ENCODE data around the gene RAB4B.

Gene RAB4B

DNA sequence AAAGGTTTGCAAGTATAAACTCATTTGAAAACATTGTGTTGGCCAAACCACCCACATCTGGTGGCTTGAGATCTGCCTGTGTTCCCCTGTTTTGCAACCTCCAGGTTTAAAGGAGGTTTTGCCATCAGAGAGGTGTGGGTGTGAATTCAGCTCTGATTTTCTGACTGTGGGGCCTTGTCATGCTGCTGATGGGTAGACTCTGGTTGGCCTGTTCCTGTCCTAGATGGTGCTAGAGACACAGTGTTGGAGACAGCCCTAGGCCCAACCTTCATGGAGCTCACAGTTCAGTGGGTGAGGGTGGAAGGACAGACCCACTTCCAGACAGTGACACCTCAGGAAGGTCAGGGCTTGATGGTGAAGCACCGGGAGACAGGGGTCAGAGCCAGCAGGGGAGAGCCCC, 7.5 kb downstream of the RAB4B start:
- H3K27ac ChIP-seq (ENCODE audit: extremely low read depth, low read depth, low read length) = no peak overlapping the region
- peaks cover 0 to 27% of the 10 kb centered on the region in 2 experiments; a peak in 1 of 3 replicates for H3K36me3 ChIP-seq (ENCODE audit: control insufficient read depth in 2 of 2, insufficient read depth in 1 of 2, low read length in 2 of 2)
- no peak overlapping the region for H3K4me3 ChIP-seq (ENCODE audit: low read depth, low read length)
- H3K4me1 ChIP-seq (ENCODE audit: control insufficient read depth, insufficient read depth, low read length) = no peaks in the 10 kb centered on the region
- TF ChIP-seq GLI4 (tag by site-specific recombination; IDR thresholded peaks at IDR 0.05) = no peak
- TF ChIP-seq HOXD13 (CRISPR knock-in tag; IDR thresholded peaks at IDR 0.05; ENCODE audit: borderline replicate concordance) = no peak
- TF ChIP-seq OSR2 (tag by site-specific recombination; IDR thresholded peaks at IDR 0.05) = no peak
- TF ChIP-seq CTCF (tag by site-specific recombination; IDR thresholded peaks at IDR 0.05) = peak; percentile 49
- TF ChIP-seq MYNN (tag by site-specific recombination; IDR thresholded peaks at IDR 0.05; ENCODE audit: borderline replicate concordance) = no peak
- no peak for TF ChIP-seq ZNF266 (tag by site-specific recombination; IDR thresholded peaks at IDR 0.05; ENCODE audit: low read depth)
- TF ChIP-seq KLF17 (tag by site-specific recombination; IDR thresholded peaks at IDR 0.05) = no peak
- 0 out of 2 replicates have a peak, but pooled peaks have one; percentile 18 for TF ChIP-seq ZFHX2 (tag by site-specific recombination; conservative IDR thresholded peaks at IDR 0.05)
- TF ChIP-seq EGR2 (tag by site-specific recombination; IDR thresholded peaks at IDR 0.05; ENCODE audit: low read depth) = peak; percentile 46; the same call in 1 of the 2 replicates
- TF ChIP-seq, protein P1, sequence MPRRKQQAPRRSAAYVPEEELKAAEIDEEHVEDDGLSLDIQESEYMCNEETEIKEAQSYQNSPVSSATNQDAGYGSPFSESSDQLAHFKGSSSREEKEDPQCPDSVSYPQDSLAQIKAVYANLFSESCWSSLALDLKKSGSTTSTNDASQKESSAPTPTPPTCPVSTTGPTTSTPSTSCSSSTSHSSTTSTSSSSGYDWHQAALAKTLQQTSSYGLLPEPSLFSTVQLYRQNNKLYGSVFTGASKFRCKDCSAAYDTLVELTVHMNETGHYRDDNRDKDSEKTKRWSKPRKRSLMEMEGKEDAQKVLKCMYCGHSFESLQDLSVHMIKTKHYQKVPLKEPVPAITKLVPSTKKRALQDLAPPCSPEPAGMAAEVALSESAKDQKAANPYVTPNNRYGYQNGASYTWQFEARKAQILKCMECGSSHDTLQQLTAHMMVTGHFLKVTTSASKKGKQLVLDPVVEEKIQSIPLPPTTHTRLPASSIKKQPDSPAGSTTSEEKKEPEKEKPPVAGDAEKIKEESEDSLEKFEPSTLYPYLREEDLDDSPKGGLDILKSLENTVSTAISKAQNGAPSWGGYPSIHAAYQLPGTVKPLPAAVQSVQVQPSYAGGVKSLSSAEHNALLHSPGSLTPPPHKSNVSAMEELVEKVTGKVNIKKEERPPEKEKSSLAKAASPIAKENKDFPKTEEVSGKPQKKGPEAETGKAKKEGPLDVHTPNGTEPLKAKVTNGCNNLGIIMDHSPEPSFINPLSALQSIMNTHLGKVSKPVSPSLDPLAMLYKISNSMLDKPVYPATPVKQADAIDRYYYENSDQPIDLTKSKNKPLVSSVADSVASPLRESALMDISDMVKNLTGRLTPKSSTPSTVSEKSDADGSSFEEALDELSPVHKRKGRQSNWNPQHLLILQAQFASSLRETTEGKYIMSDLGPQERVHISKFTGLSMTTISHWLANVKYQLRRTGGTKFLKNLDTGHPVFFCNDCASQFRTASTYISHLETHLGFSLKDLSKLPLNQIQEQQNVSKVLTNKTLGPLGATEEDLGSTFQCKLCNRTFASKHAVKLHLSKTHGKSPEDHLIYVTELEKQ (tag by site-specific recombination; IDR thresholded peaks at IDR 0.05; ENCODE audit: borderline replicate concordance) = no peak
- no peak for TF ChIP-seq ZNF391 (tag by site-specific recombination; IDR thresholded peaks at IDR 0.05; ENCODE audit: borderline replicate concordance, low read depth)
- TF ChIP-seq ZBTB6 (tag by site-specific recombination; IDR thresholded peaks at IDR 0.05) = peak; percentile 40; the same call in 1 of the 2 replicates
- TF ChIP-seq ZNF433 (tag by site-specific recombination; IDR thresholded peaks at IDR 0.05; ENCODE audit: low read depth) = no peak
- TF ChIP-seq ZNF677 (tag by site-specific recombination; IDR thresholded peaks at IDR 0.05) = no peak
- ChIA-PET CTCF (interaction anchor here (0.7 to 1.3 kb wide), 3 partner anchors 8 to 146 kb away, joined by 4 to 6 read pairs (median 5); partner anchors contain the start of genes EGLN2 and RAB4B), POLR2A (no interaction called here)
- H3K9me3 ChIP-seq (ENCODE audit: control insufficient read depth, insufficient read depth, low read depth, low read length) = no peaks in the 10 kb centered on the region

GRCh38 chr19:40786060-40787037, 8.3 kb downstream of the RAB4B start:
- POLR2A ChIA-PET = interaction anchor here (1.0 to 3.4 kb wide), 2 partner anchors 9 to 36 kb away, joined by 3 to 39 read pairs; partner anchors contain the start of genes ACTMAP and RAB4B
- TF ChIP-seq RBAK (tag by site-specific recombination; IDR thresholded peaks at IDR 0.05) = no peak
- 0 out of 2 replicates have a peak, but pooled peaks have one; percentile 18 for TF ChIP-seq ZBTB20 (tag by site-specific recombination; IDR thresholded peaks at IDR 0.05)
- TF ChIP-seq ZNF521 (tag by site-specific recombination; IDR thresholded peaks at IDR 0.05) = no peak
- no peak for TF ChIP-seq SP3 (tag by site-specific recombination; IDR thresholded peaks at IDR 0.05)
- TF ChIP-seq ZNF10 (tag by site-specific recombination; IDR thresholded peaks at IDR 0.05) = no peak
- TF ChIP-seq KLF1 (tag by site-specific recombination; IDR thresholded peaks at IDR 0.05) = no peak
- no peak for TF ChIP-seq ZNF626 (tag by site-specific recombination; IDR thresholded peaks at IDR 0.05)
- no peak for TF ChIP-seq ZNF426 (tag by site-specific recombination; IDR thresholded peaks at IDR 0.05)
- TF ChIP-seq, protein P2, sequence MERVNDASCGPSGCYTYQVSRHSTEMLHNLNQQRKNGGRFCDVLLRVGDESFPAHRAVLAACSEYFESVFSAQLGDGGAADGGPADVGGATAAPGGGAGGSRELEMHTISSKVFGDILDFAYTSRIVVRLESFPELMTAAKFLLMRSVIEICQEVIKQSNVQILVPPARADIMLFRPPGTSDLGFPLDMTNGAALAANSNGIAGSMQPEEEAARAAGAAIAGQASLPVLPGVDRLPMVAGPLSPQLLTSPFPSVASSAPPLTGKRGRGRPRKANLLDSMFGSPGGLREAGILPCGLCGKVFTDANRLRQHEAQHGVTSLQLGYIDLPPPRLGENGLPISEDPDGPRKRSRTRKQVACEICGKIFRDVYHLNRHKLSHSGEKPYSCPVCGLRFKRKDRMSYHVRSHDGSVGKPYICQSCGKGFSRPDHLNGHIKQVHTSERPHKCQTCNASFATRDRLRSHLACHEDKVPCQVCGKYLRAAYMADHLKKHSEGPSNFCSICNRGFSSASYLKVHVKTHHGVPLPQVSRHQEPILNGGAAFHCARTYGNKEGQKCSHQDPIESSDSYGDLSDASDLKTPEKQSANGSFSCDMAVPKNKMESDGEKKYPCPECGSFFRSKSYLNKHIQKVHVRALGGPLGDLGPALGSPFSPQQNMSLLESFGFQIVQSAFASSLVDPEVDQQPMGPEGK (tag by site-specific recombination; IDR thresholded peaks at IDR 0.05) = peak; percentile 25; the same call in 1 of the 2 replicates
- peak; percentile 30; the same call in 1 of the 2 replicates for TF ChIP-seq BCL11A (tag by site-specific recombination; IDR thresholded peaks at IDR 0.05; ENCODE audit: low read depth)

More at GRCh38 chr19:40786060-40787037, 8.3 kb downstream of the RAB4B start:
- no peaks in the 10 kb centered on the region for H3K4me1 ChIP-seq (ENCODE audit: control insufficient read depth, insufficient read depth, low read length)
- H3K9me3 ChIP-seq (ENCODE audit: control insufficient read depth, insufficient read depth, low read depth, low read length) = no peaks in the 10 kb centered on the region
- no peak overlapping the region for H3K27ac ChIP-seq (ENCODE audit: extremely low read depth, low read depth, low read length)
- no peak overlapping the region for H3K4me3 ChIP-seq (ENCODE audit: low read depth, low read length)
- CTCF ChIA-PET = interaction anchor here (0.5 to 2.1 kb wide), 5 partner anchors 9 to 118 kb away, joined by 3 to 12 read pairs (median 3); partner anchors contain the start of genes EGLN2 and RAB4B
- H3K36me3 ChIP-seq (ENCODE audit: control insufficient read depth in 2 of 2, insufficient read depth in 1 of 2, low read length in 2 of 2) = peaks cover 0 to 22% of the 10 kb centered on the region in 2 experiments; a peak in 1 of 3 replicates
